A673 (cell line): ENCODE measurements around the gene EVA1A.

ENCODE experiments used
- EZH2 ChIP-seq: fragments of 200-600 bp; sonication (generic); IDR thresholded peaks from 2 replicates; pipeline ENCODE4 v1.6.1; 2017; ENCODE audit warnings: borderline replicate concordance, low read depth, mild to moderate bottlenecking, mixed read lengths, antibody characterized with exemption, low read length; ENCODE audit not compliant: poor library complexity, severe bottlenecking
- TF ChIP-seq, protein P1 (sequence below): fragments of 300-800, 200-600 bp; sonication (generic); conservative IDR thresholded peaks from 2 replicates; pipeline ENCODE4 v1.5.1; 2017; ENCODE audit warnings: low read depth, mild to moderate bottlenecking, antibody characterized with exemption, low read length, moderate library complexity, mixed read lengths

DNA sequence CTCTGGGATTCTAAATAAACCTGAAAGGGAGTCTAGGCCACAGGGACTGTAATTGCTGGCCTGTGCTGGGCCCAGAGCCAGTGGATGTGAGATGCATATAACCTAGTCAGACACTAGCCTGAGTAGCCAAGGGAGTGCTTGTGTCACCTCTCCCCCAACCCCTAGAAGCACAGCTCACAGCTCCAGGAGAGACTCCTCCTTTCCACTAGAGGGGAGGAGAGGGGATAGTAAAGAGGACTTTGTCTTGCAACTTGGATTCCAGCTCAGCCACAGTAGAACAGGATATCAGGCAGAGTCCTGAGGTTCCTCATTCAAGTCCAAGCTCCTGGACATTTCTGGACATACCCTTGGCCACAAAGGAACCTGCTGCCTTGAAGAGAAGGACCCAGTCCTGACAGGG lies 18.4 kb upstream of the EVA1A start:
- TF ChIP-seq, protein P1, sequence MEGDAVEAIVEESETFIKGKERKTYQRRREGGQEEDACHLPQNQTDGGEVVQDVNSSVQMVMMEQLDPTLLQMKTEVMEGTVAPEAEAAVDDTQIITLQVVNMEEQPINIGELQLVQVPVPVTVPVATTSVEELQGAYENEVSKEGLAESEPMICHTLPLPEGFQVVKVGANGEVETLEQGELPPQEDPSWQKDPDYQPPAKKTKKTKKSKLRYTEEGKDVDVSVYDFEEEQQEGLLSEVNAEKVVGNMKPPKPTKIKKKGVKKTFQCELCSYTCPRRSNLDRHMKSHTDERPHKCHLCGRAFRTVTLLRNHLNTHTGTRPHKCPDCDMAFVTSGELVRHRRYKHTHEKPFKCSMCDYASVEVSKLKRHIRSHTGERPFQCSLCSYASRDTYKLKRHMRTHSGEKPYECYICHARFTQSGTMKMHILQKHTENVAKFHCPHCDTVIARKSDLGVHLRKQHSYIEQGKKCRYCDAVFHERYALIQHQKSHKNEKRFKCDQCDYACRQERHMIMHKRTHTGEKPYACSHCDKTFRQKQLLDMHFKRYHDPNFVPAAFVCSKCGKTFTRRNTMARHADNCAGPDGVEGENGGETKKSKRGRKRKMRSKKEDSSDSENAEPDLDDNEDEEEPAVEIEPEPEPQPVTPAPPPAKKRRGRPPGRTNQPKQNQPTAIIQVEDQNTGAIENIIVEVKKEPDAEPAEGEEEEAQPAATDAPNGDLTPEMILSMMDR = no peak
- no peak for TF ChIP-seq EZH2
